HG03135 (cell line): ENCODE data around the gene ANO9.
"Not testable (repeated sequence)": the region's sequence is repeated elsewhere in the genome, so short reads cannot be mapped to it uniquely, and the experiment has no call there.

Source experiments
- ATAC-seq: cut with Tn5 transposase; IDR thresholded peaks from one replicate; pipeline ENCODE4 v1.9.1; 2021; ENCODE audit warnings: mild to moderate bottlenecking, moderate library complexity; ENCODE audit not compliant: unreplicated experiment

The ANO9 gene

GRCh38 chr11:417652-418342 lies 24.0 kb downstream of the ANO9 start:
- ATAC-seq: no peak

GRCh38 chr11:416757-417621 lies 24.8 kb downstream of the ANO9 start:
- ATAC-seq: no peak

- no peak for ATAC-seq
Observed at GRCh38 chr11:416051-416756, 25.6 kb downstream of the ANO9 start.

- ATAC-seq: no peak
Observed at GRCh38 chr11:415640-416041, 26.2 kb downstream of the ANO9 start.

GRCh38 chr11:414318-414857 lies 27.4 kb downstream of the ANO9 start:
- ATAC-seq: no peak

GRCh38 chr11:413120-414081 lies 28.4 kb downstream of the ANO9 start:
- no peak for ATAC-seq

GRCh38 chr11:412641-413119 lies 29.1 kb downstream of the ANO9 start:
- no peak for ATAC-seq

- not testable (repeated sequence) for ATAC-seq
Observed at GRCh38 chr11:411520-411919, 30.3 kb downstream of the ANO9 start.

GRCh38 chr11:410711-411110 lies 31.1 kb downstream of the ANO9 start:
- ATAC-seq: not testable (repeated sequence)

GRCh38 chr11:409600-410483 lies 32.0 kb downstream of the ANO9 start:
- no peak for ATAC-seq

GRCh38 chr11:409008-409599 lies 32.7 kb downstream of the ANO9 start:
- no peak for ATAC-seq

- ATAC-seq: no peak
Observed at GRCh38 chr11:408154-409007, 33.4 kb downstream of the ANO9 start.

GRCh38 chr11:407651-408123 lies 34.1 kb downstream of the ANO9 start:
- no peak for ATAC-seq

GRCh38 chr11:406796-407650 lies 34.8 kb downstream of the ANO9 start:
- peak; percentile 54 for ATAC-seq

- no peak for ATAC-seq
Observed at GRCh38 chr11:405954-406795, 35.6 kb downstream of the ANO9 start.
